IPS-18c (cell line): ENCODE data around the gene DPP8.
"Not testable (repeated sequence)": the region's sequence is repeated elsewhere in the genome, so short reads cannot be mapped to it uniquely, and the experiment has no call there.

Source experiments
- H3K4me3 ChIP-seq: 2 replicates; pipeline ENCODE4 v1.7.0; 2013; ENCODE audit warnings: low read depth, mild to moderate bottlenecking, low read length, moderate library complexity; ENCODE audit not compliant: insufficient read depth
- H3K9me3 ChIP-seq: one replicate; pipeline ENCODE4 v1.6.1; 2013; ENCODE audit warnings: mild to moderate bottlenecking, low read length, moderate library complexity; ENCODE audit not compliant: control insufficient read depth, insufficient read depth

DPP8 gene

GRCh38 chr15:65516997-65517865 lies at the start of gene DPP8:
TSS of gene DPP8 (minus strand) at chr15:65517689. CDS start at chr15:65512553, 5,136 bp downstream.
- Histone ChIP-seq H3K9me3 (no peaks in the 10 kb centered on the region), H3K4me3 (peak within 1 kb of the TSS; percentile 99)

- Histone ChIP-seq H3K9me3 (peaks cover 5% of the 10 kb centered on the region), H3K4me3 (no peak overlapping the region)
These were observed 44.4 kb upstream of the DPP8 start for GRCh38 chr15:65561934-65562333.

GRCh38 chr15:65559941-65560340 lies 42.5 kb upstream of the DPP8 start:
- no peak overlapping the region for H3K4me3 ChIP-seq

GRCh38 chr15:65558997-65559760 lies 41.7 kb upstream of the DPP8 start:
- Histone ChIP-seq H3K4me3 (no peak overlapping the region), H3K9me3 (peaks cover 3% of the 10 kb centered on the region)

More at GRCh38 chr15:65559941-65560340, 42.5 kb upstream of the DPP8 start:
- H3K9me3 ChIP-seq, result peaks cover 5% of the 10 kb centered on the region

- peaks cover 2% of the 10 kb centered on the region for H3K9me3 ChIP-seq
- no peak overlapping the region for H3K4me3 ChIP-seq
These were observed 40.8 kb upstream of the DPP8 start for GRCh38 chr15:65558336-65558735.

GRCh38 chr15:65556622-65557021 lies 39.1 kb upstream of the DPP8 start:
- H3K4me3 ChIP-seq, result no peak overlapping the region

GRCh38 chr15:65553691-65554090 lies 36.2 kb upstream of the DPP8 start:
- Histone ChIP-seq H3K4me3 (no peak overlapping the region), H3K9me3 (no peaks in the 10 kb centered on the region)

More at GRCh38 chr15:65556622-65557021, 39.1 kb upstream of the DPP8 start:
- no peaks in the 10 kb centered on the region for H3K9me3 ChIP-seq

GRCh38 chr15:65552851-65553250 lies 35.4 kb upstream of the DPP8 start:
- H3K9me3 ChIP-seq, H3K4me3 ChIP-seq: not testable (repeated sequence)

GRCh38 chr15:65551183-65551582 lies 33.7 kb upstream of the DPP8 start:
- Histone ChIP-seq H3K4me3 (no peak overlapping the region), H3K9me3 (no peaks in the 10 kb centered on the region)

GRCh38 chr15:65550681-65551098 lies 33.2 kb upstream of the DPP8 start:
- H3K4me3 ChIP-seq, result no peak overlapping the region
- H3K9me3 ChIP-seq, result no peaks in the 10 kb centered on the region

GRCh38 chr15:65549288-65549687 lies 31.8 kb upstream of the DPP8 start:
- H3K9me3 ChIP-seq, H3K4me3 ChIP-seq: not testable (repeated sequence)

GRCh38 chr15:65547841-65548240 lies 30.4 kb upstream of the DPP8 start:
- H3K9me3 ChIP-seq, result no peaks in the 10 kb centered on the region
- no peak overlapping the region for H3K4me3 ChIP-seq

GRCh38 chr15:65541231-65541820 lies 23.8 kb upstream of the DPP8 start:
- H3K4me3 ChIP-seq, result no peak overlapping the region
- no peaks in the 10 kb centered on the region for H3K9me3 ChIP-seq

GRCh38 chr15:65540314-65540713 lies 22.8 kb upstream of the DPP8 start:
- H3K4me3 ChIP-seq, result no peak overlapping the region
- no peaks in the 10 kb centered on the region for H3K9me3 ChIP-seq

- Histone ChIP-seq H3K4me3 (no peak overlapping the region), H3K9me3 (no peaks in the 10 kb centered on the region)
These were observed 17.7 kb upstream of the DPP8 start for GRCh38 chr15:65535192-65535591.

- no peaks in the 10 kb centered on the region for H3K9me3 ChIP-seq
- H3K4me3 ChIP-seq, result no peak overlapping the region
These were observed 15.7 kb upstream of the DPP8 start for GRCh38 chr15:65533057-65533756.

- H3K4me3 ChIP-seq, result no peak overlapping the region
- no peaks in the 10 kb centered on the region for H3K9me3 ChIP-seq
These were observed 15.2 kb upstream of the DPP8 start for GRCh38 chr15:65532738-65533051.
